ENCODE data around the gene ADAMTS9. TPM values are rescaled to one million over a fixed set of nuclear protein-coding genes. Genes with fewer than 3 reads are reported as not detected.

ADAMTS9 gene
- total and polyA plus RNA-seq, 2 of the 13 experiments (the other 11 are each of a cell fraction or from before 2014, with no cell fraction given) = 0.02 to 0.09 TPM

DNA sequence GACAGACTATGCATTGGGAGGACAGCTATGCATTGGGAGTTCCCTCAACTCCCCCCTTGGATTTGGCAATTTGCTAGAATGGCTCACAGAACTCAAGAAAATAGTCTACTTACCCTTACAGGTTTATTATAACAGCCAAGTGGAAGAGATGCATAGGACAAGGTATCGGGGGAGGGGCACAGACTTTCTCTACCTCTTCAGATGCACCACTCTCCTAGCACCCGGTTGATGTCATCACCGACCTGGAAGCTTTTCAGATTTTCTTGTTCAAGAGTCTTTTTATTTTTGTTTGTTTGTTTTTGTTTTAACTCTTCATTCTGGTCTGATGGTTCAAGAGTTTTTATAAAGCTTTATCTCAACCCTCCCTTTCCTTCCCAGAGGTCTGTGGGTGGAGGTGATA lies 20.7 kb upstream of the ADAMTS9 start:
- TF ChIP-seq ZNF724P (CRISPR knock-in tag; IDR thresholded peaks at IDR 0.05; ENCODE audit: borderline replicate concordance) (no peak), KDM5A (IDR thresholded peaks at IDR 0.05; ENCODE audit: borderline replicate concordance, low read length) (no peak), SIX4 (CRISPR knock-in tag; IDR thresholded peaks at IDR 0.05) (no peak), HNF4G (IDR thresholded peaks at IDR 0.05; ENCODE audit: borderline replicate concordance, low read depth, low read length) (no peak), HNF4G (CRISPR knock-in tag; IDR thresholded peaks at IDR 0.05; ENCODE audit: borderline replicate concordance, low read depth) (no peak)
- TF ChIP-seq, protein P1, sequence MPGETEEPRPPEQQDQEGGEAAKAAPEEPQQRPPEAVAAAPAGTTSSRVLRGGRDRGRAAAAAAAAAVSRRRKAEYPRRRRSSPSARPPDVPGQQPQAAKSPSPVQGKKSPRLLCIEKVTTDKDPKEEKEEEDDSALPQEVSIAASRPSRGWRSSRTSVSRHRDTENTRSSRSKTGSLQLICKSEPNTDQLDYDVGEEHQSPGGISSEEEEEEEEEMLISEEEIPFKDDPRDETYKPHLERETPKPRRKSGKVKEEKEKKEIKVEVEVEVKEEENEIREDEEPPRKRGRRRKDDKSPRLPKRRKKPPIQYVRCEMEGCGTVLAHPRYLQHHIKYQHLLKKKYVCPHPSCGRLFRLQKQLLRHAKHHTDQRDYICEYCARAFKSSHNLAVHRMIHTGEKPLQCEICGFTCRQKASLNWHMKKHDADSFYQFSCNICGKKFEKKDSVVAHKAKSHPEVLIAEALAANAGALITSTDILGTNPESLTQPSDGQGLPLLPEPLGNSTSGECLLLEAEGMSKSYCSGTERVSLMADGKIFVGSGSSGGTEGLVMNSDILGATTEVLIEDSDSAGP (CRISPR knock-in tag; IDR thresholded peaks at IDR 0.05; ENCODE audit: borderline replicate concordance) = no peak
- FAIRE-seq (no peak), ATAC-seq (no peak), DNase-seq (ENCODE audit: low spot score) (no peak)
- intact Hi-C loops (cut with micrococcal nuclease; ENCODE audit: unreplicated experiment) = no loop called here
- Histone ChIP-seq H3K36me3 (replicated peaks in 1 of 2; ENCODE audit: control insufficient read depth in 1 of 2, insufficient read depth in 2 of 2, low read length in 2 of 2) (no peaks in the 10 kb centered on the region), H3K27ac (ENCODE audit: extremely low read length, insufficient read depth, low read length) (no peak overlapping the region), H3K4me2 (ENCODE audit: low read depth, low read length) (no peak overlapping the region), H3K9ac (ENCODE audit: insufficient read depth, low read depth, low read length) (no peak overlapping the region), H3K9me3 (ENCODE audit: low read length) (no peaks in the 10 kb centered on the region), H3K4me3 (replicated peaks in 1 of 3; ENCODE audit: insufficient read depth in 1 of 3, low read depth in 2 of 3, low read length in 3 of 3) (no peak overlapping the region), H4K20me1 (ENCODE audit: insufficient read depth, low read length) (no peaks in the 10 kb centered on the region), H3K27me3 (ENCODE audit: control insufficient read depth in 1 of 2, insufficient read depth in 2 of 2, low read length in 2 of 2) (0 out of 5 replicates have a peak, but pooled peaks cover 0 to 2% of the 10 kb centered on the region in 2 experiments), H2AFZ (ENCODE audit: low read length) (no peak overlapping the region), H3K4me1 (ENCODE audit: insufficient read depth, low read length) (no peaks in the 10 kb centered on the region), H3K79me2 (ENCODE audit: insufficient read depth, low read length) (no peaks in the 10 kb centered on the region)
- WGBS (ENCODE audit: low lambda C conversion rate) = 16% methylated on average over 3 of the region's 3 CpGs
- BruUV-seq (replicated peaks) = no TSS peak
- ChIA-PET CTCF (ENCODE audit: low intra/inter-chr PET ratio, low total read pairs) (no interaction called here), POLR2A (no interaction called here)
- in situ Hi-C loops (cut with HindIII; ENCODE audit: extremely low pct_ligation_motif_present, low pct_unique_long_range_greater_than_20kb) = no loop called here

GRCh38 chr3:64705946-64706345 lies 18.1 kb upstream of the ADAMTS9 start:
- BruUV-seq (replicated peaks) = no TSS peak
- 3% methylated on average over 2 of the region's 2 CpGs for WGBS (ENCODE audit: low lambda C conversion rate)
- ATAC-seq = no peak
- Histone ChIP-seq H2AFZ (ENCODE audit: low read length) (no peak overlapping the region), H4K20me1 (ENCODE audit: insufficient read depth, low read length) (no peaks in the 10 kb centered on the region), H3K4me3 (replicated peaks in 1 of 3; ENCODE audit: insufficient read depth in 1 of 3, low read depth in 2 of 3, low read length in 3 of 3) (no peak overlapping the region), H3K4me2 (ENCODE audit: low read depth, low read length) (no peak overlapping the region), H3K4me1 (ENCODE audit: insufficient read depth, low read length) (no peaks in the 10 kb centered on the region), H3K36me3 (replicated peaks in 1 of 2; ENCODE audit: control insufficient read depth in 1 of 2, insufficient read depth in 2 of 2, low read length in 2 of 2) (no peaks in the 10 kb centered on the region), H3K27me3 (ENCODE audit: control insufficient read depth in 1 of 2, insufficient read depth in 2 of 2, low read length in 2 of 2) (no peaks in the 10 kb centered on the region), H3K9me3 (ENCODE audit: low read length) (no peaks in the 10 kb centered on the region), H3K9ac (ENCODE audit: insufficient read depth, low read depth, low read length) (no peak overlapping the region), H3K79me2 (ENCODE audit: insufficient read depth, low read length) (no peaks in the 10 kb centered on the region), H3K27ac (ENCODE audit: extremely low read length, insufficient read depth, low read length) (no peak overlapping the region)
- POLR2A ChIA-PET = no interaction called here
- intact Hi-C loops (cut with micrococcal nuclease; ENCODE audit: unreplicated experiment) (no loop called here), in situ Hi-C loops (cut with HindIII; ENCODE audit: extremely low pct_ligation_motif_present, low pct_unique_long_range_greater_than_20kb) (no loop called here)
- FAIRE-seq = no peak
- TF ChIP-seq, protein P2, sequence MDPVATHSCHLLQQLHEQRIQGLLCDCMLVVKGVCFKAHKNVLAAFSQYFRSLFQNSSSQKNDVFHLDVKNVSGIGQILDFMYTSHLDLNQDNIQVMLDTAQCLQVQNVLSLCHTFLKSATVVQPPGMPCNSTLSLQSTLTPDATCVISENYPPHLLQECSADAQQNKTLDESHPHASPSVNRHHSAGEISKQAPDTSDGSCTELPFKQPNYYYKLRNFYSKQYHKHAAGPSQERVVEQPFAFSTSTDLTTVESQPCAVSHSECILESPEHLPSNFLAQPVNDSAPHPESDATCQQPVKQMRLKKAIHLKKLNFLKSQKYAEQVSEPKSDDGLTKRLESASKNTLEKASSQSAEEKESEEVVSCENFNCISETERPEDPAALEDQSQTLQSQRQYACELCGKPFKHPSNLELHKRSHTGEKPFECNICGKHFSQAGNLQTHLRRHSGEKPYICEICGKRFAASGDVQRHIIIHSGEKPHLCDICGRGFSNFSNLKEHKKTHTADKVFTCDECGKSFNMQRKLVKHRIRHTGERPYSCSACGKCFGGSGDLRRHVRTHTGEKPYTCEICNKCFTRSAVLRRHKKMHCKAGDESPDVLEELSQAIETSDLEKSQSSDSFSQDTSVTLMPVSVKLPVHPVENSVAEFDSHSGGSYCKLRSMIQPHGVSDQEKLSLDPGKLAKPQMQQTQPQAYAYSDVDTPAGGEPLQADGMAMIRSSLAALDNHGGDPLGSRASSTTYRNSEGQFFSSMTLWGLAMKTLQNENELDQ (CRISPR knock-in tag; IDR thresholded peaks at IDR 0.05; ENCODE audit: borderline replicate concordance) = no peak
- DNase-seq (ENCODE audit: low spot score) = no peak
- CTCF ChIA-PET (ENCODE audit: low intra/inter-chr PET ratio, low total read pairs) = no interaction called here
